B cell (primary cell): ENCODE measurements around the gene LRTM1. TPM values are rescaled to one million over a fixed set of nuclear protein-coding genes. Genes with fewer than 3 reads are reported as not detected.

Experiments used
- ATAC-seq: fragments of 200-7000 bp; cut with Tn5 transposase; one replicate; pipeline ENCODE4 v1.10.0; 2021; ENCODE audit warnings: low read depth, mild to moderate bottlenecking, moderate number of reproducible peaks, moderate library complexity
- CTCF ChIA-PET: fragments of 350-600 bp; sonication (Branson Sonifier 250); formaldehyde crosslinking; loops from one replicate; lab custom pipeline; 2021; ENCODE audit warnings: antibody characterized with exemption, inconsistent platforms; lab: Charles Lee
- POLR2A ChIA-PET: fragments of 350-600 bp; sonication (Branson Sonifier 250); formaldehyde crosslinking; loops from one replicate; lab custom pipeline; 2021; ENCODE audit warnings: antibody characterized with exemption; lab: Charles Lee
- DNase-seq: peaks from one replicate; pipeline ENCODE4 v3.0.0; 2013
- H2AFZ ChIP-seq: 2 replicates; pipeline ENCODE4 v1.6.1; 2012; ENCODE audit warnings: mild to moderate bottlenecking, low read depth, low read length; ENCODE audit not compliant: insufficient read depth, poor library complexity, severe bottlenecking
- H3K27ac ChIP-seq, 2 donors: 1 replicate in 1 of 2; 2 replicates in 1 of 2; pipeline ENCODE4 v1.5.1; 2012 to 2013; ENCODE audit warnings: low read length in 2 of 2, mild to moderate bottlenecking in 2 of 2, moderate library complexity in 1 of 2
- H3K27me3 ChIP-seq, 4 experiments: fragments of 200-600 bp in 1 of 4; sonication (generic) in 1 of 4; replicated peaks in 1 of 4; 1 replicate in 2 of 4; 2 replicates in 2 of 4; pipeline versions ENCODE4 v1.6.1 to v1.7.0; 2013 to 2016; ENCODE audit warnings: low read length in 3 of 4, mild to moderate bottlenecking in 2 of 4, mixed read lengths in 1 of 4, moderate library complexity in 1 of 4; ENCODE audit not compliant: insufficient read depth in 4 of 4, control insufficient read depth in 3 of 4; ENCODE audit errors: control extremely low read depth in 1 of 4
- H3K36me3 ChIP-seq, 2 experiments: replicated peaks in 1 of 2; 1 replicate in 1 of 2; 2 replicates in 1 of 2; pipeline versions ENCODE4 v1.6.1 to v1.7.1; 2013; ENCODE audit warnings: low read length in 1 of 2; ENCODE audit not compliant: insufficient read depth in 2 of 2, control insufficient read depth in 1 of 2; ENCODE audit errors: control extremely low read depth in 1 of 2, extremely low read depth in 1 of 2
- H3K4me1 ChIP-seq, 2 donors: fragments of 200-600 bp in 1 of 2; sonication (generic) in 1 of 2; 1 replicate in 1 of 2; 2 replicates in 1 of 2; pipeline versions ENCODE4 v1.5.1 to v1.6.1; 2013 to 2017; ENCODE audit warnings: low read length in 2 of 2; ENCODE audit not compliant: control insufficient read depth in 2 of 2, insufficient read depth in 2 of 2
- H3K4me2 ChIP-seq: replicated peaks from 2 replicates; pipeline ENCODE3; 2012; ENCODE audit warnings: mild to moderate bottlenecking, low read depth, low read length; ENCODE audit not compliant: poor library complexity, severe bottlenecking
- H3K4me3 ChIP-seq, 5 experiments: fragments of 200-600 bp in 1 of 5; sonication (generic) in 1 of 5; 1 replicate in 3 of 5; 2 replicates in 2 of 5; pipeline versions ENCODE4 v1.5.1 to v1.7.0; 2011 to 2016; ENCODE audit warnings: low read length in 4 of 5, mild to moderate bottlenecking in 4 of 5, low read depth in 2 of 5, control low read depth in 1 of 5, moderate library complexity in 1 of 5; ENCODE audit not compliant: insufficient read depth in 1 of 5; ENCODE audit errors: control extremely low read depth in 1 of 5, extremely low read depth in 1 of 5
- H3K79me2 ChIP-seq: fragments of 200-600 bp; sonication (generic); one replicate; pipeline ENCODE4 v1.6.0; 2016; ENCODE audit warnings: low read length; ENCODE audit not compliant: control insufficient read depth, insufficient read depth
- H3K9ac ChIP-seq: fragments of 200-600 bp; sonication (generic); 2 replicates; pipeline ENCODE4 v1.6.1; 2017; ENCODE audit warnings: mild to moderate bottlenecking, low read length, moderate library complexity
- H3K9me3 ChIP-seq, 3 donors: one replicate each; pipeline versions ENCODE4 v1.6.1 to v1.7.1; 2013; ENCODE audit warnings: low read length in 2 of 3; ENCODE audit not compliant: control insufficient read depth in 2 of 3, insufficient read depth in 1 of 3; ENCODE audit errors: control extremely low read depth in 1 of 3
- H4K20me1 ChIP-seq: 2 replicates; pipeline ENCODE4 v1.6.0; 2012; ENCODE audit warnings: mild to moderate bottlenecking, low read length; ENCODE audit not compliant: insufficient read depth, control insufficient read depth, poor library complexity, severe bottlenecking
- H3K27ac Mint-ChIP-seq: one replicate; pipeline ENCODE4 v1.8.0; 2021; ENCODE audit warnings: mixed read lengths
- H3K27me3 Mint-ChIP-seq: one replicate; pipeline ENCODE4 v1.8.0; 2021; ENCODE audit warnings: mixed read lengths
- H3K4me1 Mint-ChIP-seq: one replicate; pipeline ENCODE4 v1.8.0; 2021; ENCODE audit warnings: mixed read lengths
- H3K4me3 Mint-ChIP-seq: one replicate; pipeline ENCODE4 v1.8.0; 2021; ENCODE audit warnings: mixed read lengths
- H3K9me3 Mint-ChIP-seq: one replicate; pipeline ENCODE4 v1.8.0; 2022; ENCODE audit warnings: mixed read lengths; ENCODE audit not compliant: insufficient read depth
- CTCF ChIP-seq: fragments of 200-600 bp; IDR thresholded peaks from one replicate; pipeline ENCODE4 v1.8.0; 2022; ENCODE audit warnings: antibody characterized with exemption, mild to moderate bottlenecking
- EZH2 ChIP-seq: IDR thresholded peaks from 2 replicates; pipeline ENCODE4 v1.6.1; 2012; ENCODE audit warnings: borderline replicate concordance, low read depth, mild to moderate bottlenecking, moderate library complexity, low read length; ENCODE audit not compliant: insufficient read depth, poor library complexity, severe bottlenecking
- WGBS: methylation state at CpG from one replicate; pipeline ENCODE4 v1.1.5; 2013; ENCODE audit warnings: missing lambda C conversion rate; ENCODE audit not compliant: insufficient coverage; 5-methylcytosine and 5-hydroxymethylcytosine counted together
- intact Hi-C: fragments of 100-400 bp; cut with micrococcal nuclease; formaldehyde crosslinking; loops from one replicate; pipeline ENCODE4 v1.10.0; 2022
- polyA plus RNA-seq: library from polyadenylated mRNA; depleted of rRNA; stranded (reverse); fragments of >200 nt; gene quantifications from 2 replicates; pipeline ENCODE4 v1.2.3, GENCODE V29; 2012
- total RNA-seq, 2 donors: library from RNA; stranded (reverse); fragments of 120-200 nt in 1 of 2; gene quantifications; 1 replicate in 1 of 2; 2 replicates in 1 of 2; pipeline versions ENCODE4 v1.2.3 to v1.2.4, GENCODE V29; 2013 to 2022

Gene LRTM1
- total and polyA plus RNA-seq, 2 donors (not counting 1 experiment from before 2014, with no cell fraction given): not detected

GRCh38 chr3:54906763-54907162 lies 21.1 kb downstream of the LRTM1 start:
- intact Hi-C loops: no loop called here
- H3K9me3 Mint-ChIP-seq: no peaks in the 10 kb centered on the region
- Histone ChIP-seq H2AFZ (no peak overlapping the region), H3K4me2 (no peak overlapping the region), H3K79me2 (no peaks in the 10 kb centered on the region), H3K36me3 (no peaks in the 10 kb centered on the region), H3K27ac (no peak overlapping the region), H3K27me3 (no peaks in the 10 kb centered on the region), H3K9ac (no peak overlapping the region), H3K4me1 (no peaks in the 10 kb centered on the region), H4K20me1 (no peaks in the 10 kb centered on the region), H3K9me3 (no peaks in the 10 kb centered on the region), H3K4me3 (no peak overlapping the region)
- ATAC-seq (no peak), DNase-seq (no peak)
- no peak for TF ChIP-seq CTCF
- TF ChIP-seq EZH2: no peak
- ChIA-PET CTCF (no interaction called here), POLR2A (no interaction called here)
- no peaks in the 10 kb centered on the region for H3K4me1 Mint-ChIP-seq
- no peak overlapping the region for H3K27ac Mint-ChIP-seq
- H3K4me3 Mint-ChIP-seq: no peak overlapping the region
- 60% methylated on average over 1 of the region's 2 CpGs for WGBS
- H3K27me3 Mint-ChIP-seq: no peaks in the 10 kb centered on the region

GRCh38 chr3:54905920-54906319 lies 21.9 kb downstream of the LRTM1 start:
- no peak for TF ChIP-seq CTCF
- TF ChIP-seq EZH2: no peak
- Histone ChIP-seq H3K4me2 (no peak overlapping the region), H4K20me1 (no peaks in the 10 kb centered on the region), H3K4me1 (no peaks in the 10 kb centered on the region), H3K27me3 (no peaks in the 10 kb centered on the region), H3K36me3 (no peaks in the 10 kb centered on the region), H3K4me3 (no peak overlapping the region), H2AFZ (no peak overlapping the region), H3K27ac (no peak overlapping the region), H3K79me2 (no peaks in the 10 kb centered on the region), H3K9me3 (no peaks in the 10 kb centered on the region), H3K9ac (no peak overlapping the region)
- Mint-ChIP-seq H3K27ac (no peak overlapping the region), H3K9me3 (no peaks in the 10 kb centered on the region), H3K4me1 (no peaks in the 10 kb centered on the region), H3K4me3 (no peak overlapping the region), H3K27me3 (no peaks in the 10 kb centered on the region)
- POLR2A ChIA-PET: no interaction called here
- ATAC-seq (no peak), DNase-seq (no peak)
- CTCF ChIA-PET: no interaction called here
- intact Hi-C loops: no loop called here
- 73% methylated on average over 2 of the region's 3 CpGs for WGBS
